Measurements from ENCODE around the gene VTCN1. TPM values are rescaled to one million over a fixed set of nuclear protein-coding genes. Genes with fewer than 3 reads are reported as not detected.

VTCN1 gene
- total RNA-seq, 1 experiment from 2014 or later: 0.17 TPM

- Histone ChIP-seq H3K4me1 (ENCODE audit: control insufficient read depth in 1 of 2, insufficient read depth in 2 of 2, low read length in 2 of 2) (no peaks in the 10 kb centered on the region), H3K9me3 (ENCODE audit: control insufficient read depth in 1 of 2, insufficient read depth in 1 of 2, low read depth in 1 of 2, low read length in 2 of 2) (no peaks in the 10 kb centered on the region), H3K9me2 (ENCODE audit: insufficient read depth) (no peaks in the 10 kb centered on the region), H3K9ac (ENCODE audit: low read length) (no peak overlapping the region), H3K27ac (ENCODE audit: low read depth, low read length) (no peak overlapping the region), H3K4me2 (ENCODE audit: low read length) (no peak overlapping the region), H3K27me3 (ENCODE audit: insufficient read depth, low read length) (no peaks in the 10 kb centered on the region), H3K36me3 (ENCODE audit: control insufficient read depth in 1 of 2, insufficient read depth in 2 of 2, low read length in 2 of 2) (no peaks in the 10 kb centered on the region), H3K79me2 (ENCODE audit: insufficient read depth, low read length) (no peaks in the 10 kb centered on the region), H3K4me3 (replicated peaks in 1 of 2; ENCODE audit: low read depth in 1 of 2, low read length in 2 of 2) (no peak overlapping the region), H4K20me1 (ENCODE audit: insufficient read depth) (no peaks in the 10 kb centered on the region), H2AFZ (ENCODE audit: low read depth, low read length, poor library complexity, severe bottlenecking) (no peak overlapping the region)
- BruUV-seq (replicated peaks): no TSS peak
- intact Hi-C loops (cut with micrococcal nuclease): no loop called here
- RAD21 ChIA-PET (ENCODE audit: low non-redundant PET in 1 of 2, low total read pairs in 2 of 2, uncharacterized antibody in 2 of 2, unreplicated experiment in 2 of 2): no interaction called here
- POLR2A ChIA-PET: no interaction called here
- ATAC-seq (no peak), DNase-seq (ENCODE audit: low read depth, low spot score) (no peak)
- CTCF ChIA-PET: no interaction called here
- TF ChIP-seq, protein P1, sequence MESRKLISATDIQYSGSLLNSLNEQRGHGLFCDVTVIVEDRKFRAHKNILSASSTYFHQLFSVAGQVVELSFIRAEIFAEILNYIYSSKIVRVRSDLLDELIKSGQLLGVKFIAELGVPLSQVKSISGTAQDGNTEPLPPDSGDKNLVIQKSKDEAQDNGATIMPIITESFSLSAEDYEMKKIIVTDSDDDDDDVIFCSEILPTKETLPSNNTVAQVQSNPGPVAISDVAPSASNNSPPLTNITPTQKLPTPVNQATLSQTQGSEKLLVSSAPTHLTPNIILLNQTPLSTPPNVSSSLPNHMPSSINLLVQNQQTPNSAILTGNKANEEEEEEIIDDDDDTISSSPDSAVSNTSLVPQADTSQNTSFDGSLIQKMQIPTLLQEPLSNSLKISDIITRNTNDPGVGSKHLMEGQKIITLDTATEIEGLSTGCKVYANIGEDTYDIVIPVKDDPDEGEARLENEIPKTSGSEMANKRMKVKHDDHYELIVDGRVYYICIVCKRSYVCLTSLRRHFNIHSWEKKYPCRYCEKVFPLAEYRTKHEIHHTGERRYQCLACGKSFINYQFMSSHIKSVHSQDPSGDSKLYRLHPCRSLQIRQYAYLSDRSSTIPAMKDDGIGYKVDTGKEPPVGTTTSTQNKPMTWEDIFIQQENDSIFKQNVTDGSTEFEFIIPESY (IDR thresholded peaks at IDR 0.05; ENCODE audit: extremely low read depth, insufficient replicate concordance, low read length): no peak
- TF ChIP-seq, protein P2, sequence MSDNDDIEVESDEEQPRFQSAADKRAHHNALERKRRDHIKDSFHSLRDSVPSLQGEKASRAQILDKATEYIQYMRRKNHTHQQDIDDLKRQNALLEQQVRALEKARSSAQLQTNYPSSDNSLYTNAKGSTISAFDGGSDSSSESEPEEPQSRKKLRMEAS (IDR thresholded peaks at IDR 0.05): no peak
- no peak for TF ChIP-seq EZH2 (IDR thresholded peaks at IDR 0.05)
- TF ChIP-seq REST (IDR thresholded peaks at IDR 0.05; ENCODE audit: low read depth): no peak
- no peak for TF ChIP-seq CBX3 (IDR thresholded peaks at IDR 0.05; ENCODE audit: low read depth)
Measured at GRCh38 chr1:117171900-117172511, 38.7 kb downstream of the VTCN1 start.
